ENCODE measurements around the gene EREG. TPM values are rescaled to one million over a fixed set of nuclear protein-coding genes. Genes with fewer than 3 reads are reported as not detected.

The EREG gene
- total and polyA plus RNA-seq, 2 experiments from 2014 or later = not detected

DNA sequence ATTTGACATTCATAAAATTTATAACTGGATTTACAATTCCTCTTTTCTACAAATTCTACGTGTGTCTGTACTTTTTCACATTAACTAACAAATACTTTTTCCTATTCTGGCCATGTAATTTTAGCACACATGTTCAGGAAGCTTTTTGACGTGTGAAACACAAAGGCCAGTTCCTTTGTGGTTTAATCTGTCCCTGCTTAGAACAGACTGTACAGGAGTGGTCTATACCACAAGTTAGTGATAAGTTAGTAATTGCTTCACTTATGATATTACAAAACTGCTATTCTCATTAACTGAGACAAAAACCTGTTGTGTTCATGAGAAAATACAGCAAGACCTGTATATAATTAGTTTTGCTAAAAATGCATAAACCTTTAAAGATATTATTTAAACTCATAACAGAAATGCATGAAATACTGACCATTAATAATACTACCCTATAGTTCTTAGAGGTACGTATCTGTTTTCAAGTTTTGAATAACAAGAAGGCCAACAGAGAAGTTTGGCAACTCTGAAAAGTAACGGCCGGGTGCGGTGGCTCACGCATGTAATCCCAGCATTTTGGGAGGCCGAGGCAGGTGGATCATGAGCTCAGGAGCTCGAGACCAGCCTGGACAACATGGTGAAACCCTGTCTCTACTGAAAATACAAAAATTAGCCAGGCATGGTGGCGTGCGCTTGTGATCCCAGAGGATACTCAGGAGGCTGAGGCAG lies 66.3 kb downstream of the EREG start:
- H3K9me3 ChIP-seq (ENCODE audit: low read depth) = no peaks in the 10 kb centered on the region
- no peak overlapping the region for H3K4me3 ChIP-seq
- H3K27me3 ChIP-seq = no peaks in the 10 kb centered on the region
- DNase-seq (ENCODE audit: low read depth in 1 of 2, low spot score in 1 of 2) = peak; percentile 17 to 97
- H3K36me3 ChIP-seq = no peaks in the 10 kb centered on the region
- no peaks in the 10 kb centered on the region for H3K4me1 ChIP-seq (ENCODE audit: low read depth)
- H3K27ac ChIP-seq = no peak overlapping the region
- no peak for TF ChIP-seq CTCF (IDR thresholded peaks at IDR 0.05; ENCODE audit: low read depth, low read length)

DNA sequence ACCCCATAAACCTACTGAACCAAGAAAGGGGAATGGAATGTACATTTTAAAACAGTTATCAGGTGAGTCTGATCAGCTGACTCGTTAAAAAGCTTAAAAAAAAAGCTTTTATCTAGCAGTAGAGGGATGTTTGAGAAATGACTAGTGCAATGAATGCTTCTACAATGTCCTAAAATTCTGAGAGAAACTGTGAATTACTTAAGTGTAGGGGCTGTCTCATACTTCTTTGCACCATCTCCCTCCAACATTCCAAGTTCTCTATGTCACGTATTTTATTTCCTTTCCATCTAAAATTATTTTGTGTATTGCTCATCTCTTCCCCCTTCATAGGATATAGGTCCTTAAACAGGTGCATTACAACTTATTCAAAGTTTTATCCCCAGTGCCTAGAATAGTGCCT lies 68.1 kb downstream of the EREG start:
- Histone ChIP-seq H3K36me3 (no peaks in the 10 kb centered on the region), H3K27me3 (no peaks in the 10 kb centered on the region), H3K27ac (no peak overlapping the region), H3K4me1 (ENCODE audit: low read depth) (no peaks in the 10 kb centered on the region), H3K9me3 (ENCODE audit: low read depth) (no peaks in the 10 kb centered on the region), H3K4me3 (no peak overlapping the region)
- TF ChIP-seq CTCF (IDR thresholded peaks at IDR 0.05; ENCODE audit: low read depth, low read length) = no peak
- peak in 1 of 2 donors; percentile 72 for DNase-seq (ENCODE audit: low read depth in 1 of 2, low spot score in 1 of 2)

DNA sequence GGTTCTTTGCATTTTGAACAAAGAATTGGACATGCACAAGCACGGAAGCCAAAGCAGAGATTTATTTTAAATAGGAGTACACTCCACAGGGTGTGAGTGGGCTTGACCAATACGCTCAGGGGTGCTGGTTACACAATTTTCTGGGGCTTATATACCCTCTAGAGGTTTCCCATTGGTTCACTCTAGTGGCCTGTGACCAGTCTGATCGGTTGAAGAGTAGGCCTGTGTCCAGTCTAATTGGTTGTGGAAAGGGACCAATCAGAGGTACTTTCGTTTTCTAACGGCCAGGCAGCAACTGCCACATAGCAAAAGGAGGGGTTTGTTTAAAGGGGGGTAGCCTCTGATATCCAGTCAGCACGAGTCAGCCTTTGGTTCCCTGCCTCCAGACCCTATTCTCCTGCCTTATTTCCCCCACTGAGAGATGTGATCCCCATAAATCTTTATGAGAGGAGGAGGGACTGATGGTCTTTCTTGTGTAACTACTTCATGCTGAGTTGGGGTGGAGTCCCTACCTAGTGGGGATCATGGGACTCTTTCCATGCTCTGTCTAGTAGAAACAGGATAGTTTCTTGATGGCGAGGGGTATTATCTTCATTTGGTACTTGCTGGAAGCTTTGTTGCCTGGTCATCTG lies 68.7 kb downstream of the EREG start:
- Histone ChIP-seq H3K27ac (no peak overlapping the region), H3K4me1 (ENCODE audit: low read depth) (no peaks in the 10 kb centered on the region), H3K36me3 (no peaks in the 10 kb centered on the region), H3K27me3 (no peaks in the 10 kb centered on the region), H3K4me3 (no peak overlapping the region), H3K9me3 (ENCODE audit: low read depth) (no peaks in the 10 kb centered on the region)
- no peak for TF ChIP-seq CTCF (IDR thresholded peaks at IDR 0.05; ENCODE audit: low read depth, low read length)
- no peak for DNase-seq (ENCODE audit: low read depth in 1 of 2, low spot score in 1 of 2)

DNA sequence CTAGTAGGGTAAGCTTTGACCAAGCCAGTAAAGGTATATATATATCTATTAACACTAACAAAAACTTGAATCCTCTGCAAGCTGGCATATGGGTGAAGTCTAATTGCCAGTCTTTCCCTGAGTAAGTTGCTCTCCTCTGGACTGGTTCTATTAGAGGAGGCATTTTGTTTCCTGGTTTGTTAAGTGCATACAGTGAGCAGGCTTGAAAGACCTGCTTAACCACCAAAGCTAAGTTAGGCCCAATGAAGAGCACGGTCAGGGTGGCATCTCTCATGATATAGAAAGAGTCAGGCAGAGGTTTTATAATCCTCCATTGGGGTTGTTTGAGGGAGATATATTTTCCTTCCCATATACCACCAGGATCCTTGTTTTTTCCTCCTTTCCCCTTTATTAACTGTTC lies 70.4 kb downstream of the EREG start:
- TF ChIP-seq CTCF (IDR thresholded peaks at IDR 0.05; ENCODE audit: low read depth, low read length) = no peak
- Histone ChIP-seq H3K4me1 (ENCODE audit: low read depth) (no peaks in the 10 kb centered on the region), H3K36me3 (no peaks in the 10 kb centered on the region), H3K4me3 (no peak overlapping the region), H3K27ac (no peak overlapping the region), H3K9me3 (ENCODE audit: low read depth) (no peaks in the 10 kb centered on the region), H3K27me3 (peaks cover 3% of the 10 kb centered on the region)
- DNase-seq (ENCODE audit: low read depth in 1 of 2, low spot score in 1 of 2) = no peak

DNA sequence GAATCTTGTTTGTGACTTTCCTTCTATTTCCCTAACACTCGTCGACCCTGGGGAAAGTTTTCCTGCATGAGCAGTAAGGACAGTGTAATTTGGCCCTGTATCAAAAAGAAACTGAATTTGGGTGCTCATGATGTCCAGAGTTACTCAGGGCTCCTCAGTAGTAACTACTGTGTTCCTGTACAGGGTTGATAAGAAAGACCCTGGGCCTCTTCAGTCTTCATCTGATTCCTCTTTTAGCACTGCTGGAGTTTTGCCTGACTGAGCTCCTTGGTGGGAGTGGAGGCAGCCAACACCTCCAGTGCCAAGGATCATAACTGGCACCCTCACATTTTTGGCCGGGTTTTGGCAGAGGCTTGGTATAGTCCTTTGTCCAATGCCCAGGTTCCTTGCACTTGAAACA lies 72.9 kb downstream of the EREG start:
- H3K36me3 ChIP-seq = no peaks in the 10 kb centered on the region
- no peaks in the 10 kb centered on the region for H3K9me3 ChIP-seq (ENCODE audit: low read depth)
- no peak for DNase-seq (ENCODE audit: low read depth in 1 of 2, low spot score in 1 of 2)
- no peaks in the 10 kb centered on the region for H3K4me1 ChIP-seq (ENCODE audit: low read depth)
- peaks cover 15% of the 10 kb centered on the region for H3K27me3 ChIP-seq
- TF ChIP-seq CTCF (IDR thresholded peaks at IDR 0.05; ENCODE audit: low read depth, low read length) = no peak
- no peak overlapping the region for H3K27ac ChIP-seq
- no peak overlapping the region for H3K4me3 ChIP-seq

Other genes starting within 250 kb of the EREG start
- 9.2 and 12.3 TPM in 2 replicates for gene MTHFD2L, start 207.0 kb upstream of the EREG start, total RNA-seq
- 10.8 and 12.0 TPM in 2 replicates for gene MTHFD2L, start 207.0 kb upstream of the EREG start, polyA plus RNA-seq
- not detected in 2 replicates for gene EPGN, start 56.7 kb upstream of the EREG start, total RNA-seq
- not detected in 2 replicates for gene EPGN, start 56.7 kb upstream of the EREG start, polyA plus RNA-seq
- not detected in 2 replicates for gene AREG, start 80.0 kb downstream of the EREG start, total RNA-seq
- 0.65 TPM in 1 of 2 replicates, not detected in the other for gene AREG, start 80.0 kb downstream of the EREG start, polyA plus RNA-seq